K562 (cell line): ENCODE results near the gene UCP3. TPM values are rescaled to one million over a fixed set of nuclear protein-coding genes. Genes with fewer than 3 reads are reported as not detected.

Experiments used
- BHLHE40 ChIP-seq: IDR thresholded peaks from 2 replicates; pipeline ENCODE4 v1.6.1; 2011; ENCODE audit warnings: low read length, improper control_type of control experiment
- CCNT2 ChIP-seq: IDR thresholded peaks from 2 replicates; pipeline ENCODE4 v1.6.1; 2011; ENCODE audit warnings: borderline replicate concordance, low read depth, mild to moderate bottlenecking, moderate library complexity, mixed read lengths, low read length; ENCODE audit not compliant: insufficient read length; ENCODE audit errors: extremely low read depth
- CTCF ChIP-seq, 3 experiments: IDR thresholded peaks in 2 of 3; conservative IDR thresholded peaks in 1 of 3; 2 replicates each; pipeline ENCODE4 v1.5.1; 2011 to 2012; ENCODE audit warnings: low read length in 3 of 3, mild to moderate bottlenecking in 3 of 3, control low read depth in 2 of 3, improper control_type of control experiment in 1 of 3, inconsistent platforms in 1 of 3, low read depth in 1 of 3, mixed read lengths in 1 of 3, moderate library complexity in 1 of 3; ENCODE audit not compliant: insufficient read depth in 2 of 3
- E2F6 ChIP-seq, 2 experiments: IDR thresholded peaks; 2 replicates each; pipeline ENCODE4 v1.6.1; 2011; ENCODE audit warnings: borderline replicate concordance in 1 of 2, control low read depth in 1 of 2, low read depth in 1 of 2, low read length in 1 of 2, mild to moderate bottlenecking in 1 of 2, mixed read lengths in 1 of 2, moderate library complexity in 1 of 2; ENCODE audit not compliant: insufficient read depth in 1 of 2, insufficient read length in 1 of 2, poor library complexity in 1 of 2, severe bottlenecking in 1 of 2; ENCODE audit errors: extremely low read depth in 1 of 2
- GATAD2A ChIP-seq: fragments of 450-650 bp; IDR thresholded peaks from 2 replicates; pipeline ENCODE4 v1.6.1; 2017
- GATAD2B ChIP-seq: fragments of 450-650 bp; IDR thresholded peaks from 2 replicates; pipeline ENCODE4 v1.6.1; 2017; ENCODE audit warnings: mild to moderate bottlenecking, borderline replicate concordance
- HOXB6 ChIP-seq: fragments of 250-450 bp; sonication (Bioruptor Pico); IDR thresholded peaks from 2 replicates; pipeline ENCODE4 v1.5.1; 2022; ENCODE audit warnings: mild to moderate bottlenecking, borderline replicate concordance
- KAT8 ChIP-seq: fragments of 450-650 bp; IDR thresholded peaks from 2 replicates; pipeline ENCODE4 v1.6.1; 2016; ENCODE audit warnings: low read depth, mild to moderate bottlenecking
- KDM1A ChIP-seq, 2 experiments: fragments of 450-650 bp; IDR thresholded peaks; 2 replicates each; pipeline ENCODE4 v1.6.1; 2016; ENCODE audit warnings: mild to moderate bottlenecking in 2 of 2
- MEF2D ChIP-seq: conservative IDR thresholded peaks from 2 replicates; pipeline ENCODE4 v1.6.1; 2016; ENCODE audit warnings: low read depth, missing genetic modification characterization, missing compliant biosample characterization
- RAD21 ChIP-seq, 2 experiments: fragments of 250-450 bp in 1 of 2; fragments of 450-650 bp in 1 of 2; sonication (Bioruptor Pico) in 1 of 2; formaldehyde crosslinking in 1 of 2; IDR thresholded peaks in 1 of 2; conservative IDR thresholded peaks in 1 of 2; 2 replicates each; pipeline versions ENCODE4 v1.4.0 to v1.8.0; 2020 to 2022; ENCODE audit warnings: mild to moderate bottlenecking in 2 of 2, moderate library complexity in 1 of 2
- SETDB1 ChIP-seq: IDR thresholded peaks from one replicate; pipeline ENCODE4 v1.6.1; 2012; ENCODE audit warnings: low read length, control low read depth, inconsistent platforms
- ZNF407 ChIP-seq: fragments of 450-650 bp; IDR thresholded peaks from 2 replicates; pipeline ENCODE4 v1.6.1; 2016; ENCODE audit warnings: low read depth
- ZNF444 ChIP-seq: fragments of 250-450 bp; sonication (Bioruptor Pico); IDR thresholded peaks from 2 replicates; pipeline ENCODE4 v1.4.0; 2020; ENCODE audit warnings: mild to moderate bottlenecking, moderate library complexity
- ZNF583 ChIP-seq: fragments of 250-450 bp; sonication (Bioruptor Pico); IDR thresholded peaks from 2 replicates; pipeline ENCODE4 v1.4.0; 2020
- ZNF695 ChIP-seq: fragments of 450-650 bp; formaldehyde crosslinking; IDR thresholded peaks from 2 replicates; pipeline ENCODE4 v1.4.0; 2020; ENCODE audit warnings: mild to moderate bottlenecking, moderate library complexity
- polyA plus RNA-seq, 8 experiments: library from polyadenylated mRNA; depleted of rRNA in 4 of 8; stranded (reverse) in 5 of 8; unstranded in 3 of 8; fragments of >200 nt; fragmentation: Nextera tagmentation in 2 of 8; fragmentation: Illumina TruSeq in 1 of 8; extraction: Ambion mirVana in 2 of 8; extraction: Trizol in 1 of 8; gene quantifications; 2 replicates each; pipeline versions ENCODE4 v1.2.1 to v1.2.3, GENCODE V29; 2011 to 2014; ENCODE audit warnings: inconsistent platforms in 1 of 8, missing spikeins in 1 of 8
- total RNA-seq, 7 experiments: library from RNA; depleted of rRNA in 6 of 7; stranded (reverse); fragments of >200 nt in 6 of 7; fragmentation: Illumina TruSeq in 2 of 7; extraction: Trizol in 2 of 7; gene quantifications; 2 replicates each; pipeline versions ENCODE4 v1.2.1 to v1.2.3, GENCODE V29; 2011 to 2021; ENCODE audit warnings: low replicate concordance in 1 of 7

The UCP3 gene
- total and polyA plus RNA-seq, 9 of the 15 experiments (the other 6 are each of a cell fraction or from before 2014, with no cell fraction given) = 0.05 to 0.65 (median 0.25) TPM; not detected in 2

GRCh38 chr11:74009675-74010305 is 905 bp upstream of the UCP3 start (continued):
- TF ChIP-seq ZNF407 (no peak), MEF2D (tag) (no peak), ZNF695 (CRISPR knock-in tag) (no peak), SETDB1 (no peak), KDM1A (IDR thresholded peaks at IDR 0.05) (no peak), KAT8 (no peak), RAD21 (CRISPR knock-in tag; conservative IDR thresholded peaks at IDR 0.05 in 1 of 2, IDR thresholded peaks at IDR 0.05 in 1 of 2) (no peak), BHLHE40 (peak; percentile 74), ZNF444 (CRISPR knock-in tag) (no peak), CTCF (IDR thresholded peaks at IDR 0.05 in 2 of 3, conservative IDR thresholded peaks at IDR 0.05 in 1 of 3; ENCODE audit: insufficient read depth in 2 of 3, low read depth in 1 of 3, low read length in 3 of 3) (no peak), GATAD2B (no peak), HOXB6 (no peak), CCNT2 (no peak), GATAD2A (no peak), ZNF583 (CRISPR knock-in tag) (no peak), E2F6 (IDR thresholded peaks at IDR 0.05; ENCODE audit: borderline replicate concordance in 1 of 2, extremely low read depth in 1 of 2, insufficient read depth in 1 of 2, insufficient read length in 1 of 2, low read depth in 1 of 2, low read length in 1 of 2, poor library complexity in 1 of 2, severe bottlenecking in 1 of 2) (peak; percentile 19 to 60)
